GM12878 (cell line): ENCODE data around the gene MAD2L2. TPM values are rescaled to one million over a fixed set of nuclear protein-coding genes. Genes with fewer than 3 reads are reported as not detected.

Experiments used
- ASH2L ChIP-seq: fragments of 300-600, 200-600 bp; sonication (generic); IDR thresholded peaks from 2 replicates; pipeline ENCODE4 v1.6.1; 2017; ENCODE audit warnings: low read depth, mild to moderate bottlenecking, borderline replicate concordance
- ATF7 ChIP-seq: fragments of 450-650 bp; IDR thresholded peaks from 2 replicates; pipeline ENCODE4 v1.6.1; 2016; ENCODE audit warnings: low read depth, mild to moderate bottlenecking
- CBFB ChIP-seq: IDR thresholded peaks from 2 replicates; pipeline ENCODE4 v1.6.1; 2016; ENCODE audit warnings: antibody characterized with exemption, low read depth
- CREM ChIP-seq: IDR thresholded peaks from 2 replicates; pipeline ENCODE4 v1.6.1; 2014; ENCODE audit warnings: antibody characterized with exemption, low read depth
- EP300 ChIP-seq, 2 experiments: fragments of 150-350 bp in 1 of 2; IDR thresholded peaks; 2 replicates each; pipeline ENCODE4 v1.6.1; 2011 to 2012; ENCODE audit warnings: low read depth in 2 of 2, low read length in 2 of 2, borderline replicate concordance in 1 of 2, improper control_type of control experiment in 1 of 2, inconsistent platforms in 1 of 2; ENCODE audit not compliant: control insufficient read depth in 1 of 2
- IRF4 ChIP-seq: IDR thresholded peaks from 2 replicates; pipeline ENCODE4 v1.6.1; 2011; ENCODE audit warnings: low read depth, low read length
- JUND ChIP-seq: IDR thresholded peaks from 2 replicates; pipeline ENCODE4 v1.6.1; 2012; ENCODE audit warnings: low read depth, mild to moderate bottlenecking, low read length, improper control_type of control experiment, moderate library complexity
- KAT2A ChIP-seq: conservative IDR thresholded peaks from 2 replicates; pipeline ENCODE4 v1.6.1; 2011; ENCODE audit warnings: low read depth, low read length; ENCODE audit not compliant: control insufficient read depth
- MEF2B ChIP-seq: fragments of 450-650 bp; IDR thresholded peaks from 2 replicates; pipeline ENCODE4 v1.6.1; 2018; ENCODE audit warnings: mild to moderate bottlenecking, moderate library complexity; ENCODE audit not compliant: partially characterized antibody, poor library complexity, severe bottlenecking
- MXI1 ChIP-seq: fragments of 150-350 bp; IDR thresholded peaks from 2 replicates; pipeline ENCODE4 v1.6.1; 2011; ENCODE audit warnings: low read depth, mild to moderate bottlenecking, inconsistent platforms, low read length, improper control_type of control experiment
- POLR2A ChIP-seq: IDR thresholded peaks from 2 replicates; pipeline ENCODE4 v1.6.1; 2011; ENCODE audit warnings: low read depth, mild to moderate bottlenecking, low read length
- RAD51 ChIP-seq: fragments of 450-650 bp; IDR thresholded peaks from 2 replicates; pipeline ENCODE4 v1.6.1; 2016; ENCODE audit warnings: moderate library complexity, mild to moderate bottlenecking, inconsistent platforms
- RUNX3 ChIP-seq: IDR thresholded peaks from 2 replicates; pipeline ENCODE4 v1.6.1; 2012; ENCODE audit warnings: low read length, inconsistent platforms
- SKIL ChIP-seq: fragments of 450-650 bp; IDR thresholded peaks from 2 replicates; pipeline ENCODE4 v1.6.1; 2017; ENCODE audit warnings: mild to moderate bottlenecking, low read depth, inconsistent platforms; ENCODE audit not compliant: poor library complexity, severe bottlenecking
- SMAD5 ChIP-seq: IDR thresholded peaks from 2 replicates; pipeline ENCODE4 v1.6.1; 2016; ENCODE audit warnings: antibody characterized with exemption, low read depth
- SMARCA5 ChIP-seq: fragments of 450-650 bp; IDR thresholded peaks from 2 replicates; pipeline ENCODE4 v1.6.1; 2017; ENCODE audit warnings: mild to moderate bottlenecking
- STAT1 ChIP-seq: fragments of 450-650 bp; conservative IDR thresholded peaks from 2 replicates; pipeline ENCODE4 v1.6.1; 2014; ENCODE audit warnings: antibody characterized with exemption, mild to moderate bottlenecking
- STAT3 ChIP-seq: IDR thresholded peaks from 2 replicates; pipeline ENCODE4 v1.6.1; 2011; ENCODE audit warnings: low read depth, low read length, improper control_type of control experiment
- TCF7 ChIP-seq: IDR thresholded peaks from 2 replicates; pipeline ENCODE4 v1.6.1; 2014; ENCODE audit warnings: antibody characterized with exemption, borderline replicate concordance
- YBX1 ChIP-seq: fragments of 450-650 bp; IDR thresholded peaks from 2 replicates; pipeline ENCODE4 v1.6.1; 2016; ENCODE audit warnings: antibody characterized with exemption
- polyA plus RNA-seq, 11 experiments: library from polyadenylated mRNA; depleted of rRNA in 4 of 11; unstranded in 6 of 11; stranded (reverse) in 5 of 11; fragments of >200 nt; fragmentation: Nextera tagmentation in 4 of 11; fragmentation: Illumina TruSeq in 1 of 11; extraction: Ambion mirVana in 4 of 11; extraction: Trizol in 1 of 11; gene quantifications; 1 replicate in 1 of 11; 2 replicates in 10 of 11; pipeline versions ENCODE4 v1.2.1 to v1.2.3, GENCODE V29; 2011 to 2016; ENCODE audit warnings: inconsistent platforms in 2 of 11, missing spikeins in 2 of 11, low read depth in 1 of 11
- total RNA-seq, 4 experiments: library from RNA; depleted of rRNA in 3 of 4; stranded (reverse); fragments of >200 nt in 3 of 4; fragmentation: Illumina TruSeq in 1 of 4; extraction: Trizol in 1 of 4; gene quantifications; 2 replicates each; pipeline versions ENCODE4 v1.2.1 to v1.2.3, GENCODE V29; 2013 to 2021
- TF ChIP-seq, protein P1 (sequence below): fragments of 450-650 bp; IDR thresholded peaks from 2 replicates; pipeline ENCODE4 v1.6.1; 2017; ENCODE audit warnings: low read depth, mild to moderate bottlenecking, moderate library complexity
- TF ChIP-seq, protein P2 (sequence below): IDR thresholded peaks from 2 replicates; pipeline ENCODE4 v1.6.1; 2012; ENCODE audit warnings: low read length, inconsistent platforms
- TF ChIP-seq, protein P3 (sequence below): fragments of 450-650 bp; IDR thresholded peaks from 2 replicates; pipeline ENCODE4 v1.6.1; 2018; ENCODE audit warnings: mild to moderate bottlenecking, low read depth, moderate library complexity; ENCODE audit not compliant: partially characterized antibody
- TF ChIP-seq, protein P4 (sequence below): IDR thresholded peaks from 2 replicates; pipeline ENCODE4 v1.6.1; 2011; ENCODE audit warnings: borderline replicate concordance, low read depth, mild to moderate bottlenecking, moderate library complexity, low read length; ENCODE audit not compliant: insufficient read depth, poor library complexity, severe bottlenecking

Gene MAD2L2
- total and polyA plus RNA-seq, 10 of the 15 experiments (the other 5 are each of a cell fraction or from before 2014, with no cell fraction given): 3.5 to 95.0 (median 53.2) TPM

- TF ChIP-seq, protein P1, sequence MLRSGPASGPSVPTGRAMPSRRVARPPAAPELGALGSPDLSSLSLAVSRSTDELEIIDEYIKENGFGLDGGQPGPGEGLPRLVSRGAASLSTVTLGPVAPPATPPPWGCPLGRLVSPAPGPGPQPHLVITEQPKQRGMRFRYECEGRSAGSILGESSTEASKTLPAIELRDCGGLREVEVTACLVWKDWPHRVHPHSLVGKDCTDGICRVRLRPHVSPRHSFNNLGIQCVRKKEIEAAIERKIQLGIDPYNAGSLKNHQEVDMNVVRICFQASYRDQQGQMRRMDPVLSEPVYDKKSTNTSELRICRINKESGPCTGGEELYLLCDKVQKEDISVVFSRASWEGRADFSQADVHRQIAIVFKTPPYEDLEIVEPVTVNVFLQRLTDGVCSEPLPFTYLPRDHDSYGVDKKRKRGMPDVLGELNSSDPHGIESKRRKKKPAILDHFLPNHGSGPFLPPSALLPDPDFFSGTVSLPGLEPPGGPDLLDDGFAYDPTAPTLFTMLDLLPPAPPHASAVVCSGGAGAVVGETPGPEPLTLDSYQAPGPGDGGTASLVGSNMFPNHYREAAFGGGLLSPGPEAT: peak; percentile 89
- TF ChIP-seq, protein P2, sequence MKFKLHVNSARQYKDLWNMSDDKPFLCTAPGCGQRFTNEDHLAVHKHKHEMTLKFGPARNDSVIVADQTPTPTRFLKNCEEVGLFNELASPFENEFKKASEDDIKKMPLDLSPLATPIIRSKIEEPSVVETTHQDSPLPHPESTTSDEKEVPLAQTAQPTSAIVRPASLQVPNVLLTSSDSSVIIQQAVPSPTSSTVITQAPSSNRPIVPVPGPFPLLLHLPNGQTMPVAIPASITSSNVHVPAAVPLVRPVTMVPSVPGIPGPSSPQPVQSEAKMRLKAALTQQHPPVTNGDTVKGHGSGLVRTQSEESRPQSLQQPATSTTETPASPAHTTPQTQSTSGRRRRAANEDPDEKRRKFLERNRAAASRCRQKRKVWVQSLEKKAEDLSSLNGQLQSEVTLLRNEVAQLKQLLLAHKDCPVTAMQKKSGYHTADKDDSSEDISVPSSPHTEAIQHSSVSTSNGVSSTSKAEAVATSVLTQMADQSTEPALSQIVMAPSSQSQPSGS: no peak
- TF ChIP-seq ATF7 (no peak), CREM (peak; percentile 16; the same call in 1 of the 2 replicates), TCF7 (no peak), SMAD5 (no peak), STAT3 (no peak), KAT2A (no peak), RAD51 (no peak), STAT1 (no peak), POLR2A (no peak), CBFB (no peak), IRF4 (peak; percentile 90), ASH2L (no peak), RUNX3 (peak; percentile 85), JUND (no peak), EP300 (IDR thresholded peaks at IDR 0.05; ENCODE audit: borderline replicate concordance in 1 of 2, control insufficient read depth in 1 of 2, low read depth in 2 of 2, low read length in 2 of 2) (peak; percentile 24 to 81; a peak in 3 of 4 replicates), YBX1 (no peak), SKIL (peak; percentile 23), MXI1 (no peak), SMARCA5 (no peak), MEF2B (no peak)
- TF ChIP-seq, protein P3, sequence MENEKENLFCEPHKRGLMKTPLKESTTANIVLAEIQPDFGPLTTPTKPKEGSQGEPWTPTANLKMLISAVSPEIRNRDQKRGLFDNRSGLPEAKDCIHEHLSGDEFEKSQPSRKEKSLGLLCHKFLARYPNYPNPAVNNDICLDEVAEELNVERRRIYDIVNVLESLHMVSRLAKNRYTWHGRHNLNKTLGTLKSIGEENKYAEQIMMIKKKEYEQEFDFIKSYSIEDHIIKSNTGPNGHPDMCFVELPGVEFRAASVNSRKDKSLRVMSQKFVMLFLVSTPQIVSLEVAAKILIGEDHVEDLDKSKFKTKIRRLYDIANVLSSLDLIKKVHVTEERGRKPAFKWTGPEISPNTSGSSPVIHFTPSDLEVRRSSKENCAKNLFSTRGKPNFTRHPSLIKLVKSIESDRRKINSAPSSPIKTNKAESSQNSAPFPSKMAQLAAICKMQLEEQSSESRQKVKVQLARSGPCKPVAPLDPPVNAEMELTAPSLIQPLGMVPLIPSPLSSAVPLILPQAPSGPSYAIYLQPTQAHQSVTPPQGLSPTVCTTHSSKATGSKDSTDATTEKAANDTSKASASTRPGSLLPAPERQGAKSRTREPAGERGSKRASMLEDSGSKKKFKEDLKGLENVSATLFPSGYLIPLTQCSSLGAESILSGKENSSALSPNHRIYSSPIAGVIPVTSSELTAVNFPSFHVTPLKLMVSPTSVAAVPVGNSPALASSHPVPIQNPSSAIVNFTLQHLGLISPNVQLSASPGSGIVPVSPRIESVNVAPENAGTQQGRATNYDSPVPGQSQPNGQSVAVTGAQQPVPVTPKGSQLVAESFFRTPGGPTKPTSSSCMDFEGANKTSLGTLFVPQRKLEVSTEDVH: no peak
- TF ChIP-seq, protein P4, sequence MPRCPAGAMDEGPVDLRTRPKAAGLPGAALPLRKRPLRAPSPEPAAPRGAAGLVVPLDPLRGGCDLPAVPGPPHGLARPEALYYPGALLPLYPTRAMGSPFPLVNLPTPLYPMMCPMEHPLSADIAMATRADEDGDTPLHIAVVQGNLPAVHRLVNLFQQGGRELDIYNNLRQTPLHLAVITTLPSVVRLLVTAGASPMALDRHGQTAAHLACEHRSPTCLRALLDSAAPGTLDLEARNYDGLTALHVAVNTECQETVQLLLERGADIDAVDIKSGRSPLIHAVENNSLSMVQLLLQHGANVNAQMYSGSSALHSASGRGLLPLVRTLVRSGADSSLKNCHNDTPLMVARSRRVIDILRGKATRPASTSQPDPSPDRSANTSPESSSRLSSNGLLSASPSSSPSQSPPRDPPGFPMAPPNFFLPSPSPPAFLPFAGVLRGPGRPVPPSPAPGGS: no peak
These were observed 10.2 kb downstream of the MAD2L2 start (continued) for GRCh38 chr1:11670747-11671146.
